DOHH2 (cell line): Measurements from ENCODE around the gene EPDR1.

Source experiments
- H3F3A ChIP-seq: fragments of 200-600 bp; sonication (generic), shearing (Covaris generic); 2 replicates; pipeline ENCODE4 v1.6.0; 2016; ENCODE audit warnings: antibody characterized with exemption, mild to moderate bottlenecking; ENCODE audit not compliant: control insufficient read depth, insufficient read depth
- H3K27ac ChIP-seq: fragments of 200-600 bp; sonication (generic); 2 replicates; pipeline ENCODE4 v1.5.1; 2014; ENCODE audit warnings: low read depth, mild to moderate bottlenecking, low read length, moderate library complexity
- H3K27me3 ChIP-seq: fragments of 200-600 bp; sonication (generic); 2 replicates; pipeline ENCODE4 v1.6.1; 2014; ENCODE audit warnings: mild to moderate bottlenecking, low read length, mixed read lengths; ENCODE audit not compliant: control insufficient read depth
- H3K36me3 ChIP-seq: fragments of 200-600 bp; sonication (generic); 2 replicates; pipeline ENCODE4 v1.6.1; 2014; ENCODE audit warnings: mild to moderate bottlenecking, low read length, moderate library complexity, mixed read lengths; ENCODE audit not compliant: control insufficient read depth
- H3K4me1 ChIP-seq: fragments of 200-600 bp; sonication (generic); 2 replicates; pipeline ENCODE4 v1.6.1; 2014; ENCODE audit warnings: mild to moderate bottlenecking, low read length, mixed read lengths; ENCODE audit not compliant: control insufficient read depth
- H3K4me2 ChIP-seq: fragments of 200-600 bp; sonication (generic); 2 replicates; pipeline ENCODE4 v1.6.0; 2014; ENCODE audit warnings: mild to moderate bottlenecking, low read length, moderate library complexity
- H3K4me3 ChIP-seq: fragments of 200-600 bp; sonication (generic); 2 replicates; pipeline ENCODE4 v1.5.1; 2014; ENCODE audit warnings: mild to moderate bottlenecking, low read length, mixed read lengths
- H3K79me2 ChIP-seq: fragments of 200-600 bp; sonication (generic); 2 replicates; pipeline ENCODE4 v1.6.1; 2014; ENCODE audit warnings: mild to moderate bottlenecking, low read length, mixed read lengths; ENCODE audit not compliant: control insufficient read depth
- H3K9me2 ChIP-seq: fragments of 200-600 bp; sonication (generic); replicated peaks from 2 replicates; pipeline ENCODE4 v1.6.1; 2014; ENCODE audit warnings: mild to moderate bottlenecking, low read length, mixed read lengths; ENCODE audit not compliant: control insufficient read depth
- H3K9me3 ChIP-seq: fragments of 200-600 bp; sonication (generic); 2 replicates; pipeline ENCODE4 v1.6.1; 2014; ENCODE audit warnings: antibody characterized with exemption, low read length, mixed read lengths; ENCODE audit not compliant: control insufficient read depth, insufficient read depth
- H4K20me1 ChIP-seq: fragments of 200-600 bp; sonication (generic); 2 replicates; pipeline ENCODE4 v1.6.0; 2014; ENCODE audit warnings: low read depth, mild to moderate bottlenecking, antibody characterized with exemption, low read length, moderate library complexity; ENCODE audit not compliant: control insufficient read depth, insufficient read depth
- EZH2phosphoT487 ChIP-seq: fragments of 200-600 bp; sonication (generic); IDR thresholded peaks from 2 replicates; pipeline ENCODE4 v1.6.1; 2017; ENCODE audit warnings: borderline replicate concordance, mild to moderate bottlenecking, antibody characterized with exemption, low read length, moderate library complexity, mixed read lengths
- TF ChIP-seq, protein P1 (sequence below): fragments of 200-600 bp; sonication (generic); IDR thresholded peaks from one replicate; pipeline ENCODE4 v1.5.1; 2014; ENCODE audit warnings: antibody characterized with exemption, mild to moderate bottlenecking, low read depth, low read length; ENCODE audit not compliant: poor library complexity, severe bottlenecking

The EPDR1 gene

GRCh38 chr7:37933018-37933566 lies 12.7 kb downstream of the EPDR1 start:
- no peaks in the 10 kb centered on the region for H4K20me1 ChIP-seq

GRCh38 chr7:37942934-37943610 lies 22.6 kb downstream of the EPDR1 start:
- TF ChIP-seq, protein P1, sequence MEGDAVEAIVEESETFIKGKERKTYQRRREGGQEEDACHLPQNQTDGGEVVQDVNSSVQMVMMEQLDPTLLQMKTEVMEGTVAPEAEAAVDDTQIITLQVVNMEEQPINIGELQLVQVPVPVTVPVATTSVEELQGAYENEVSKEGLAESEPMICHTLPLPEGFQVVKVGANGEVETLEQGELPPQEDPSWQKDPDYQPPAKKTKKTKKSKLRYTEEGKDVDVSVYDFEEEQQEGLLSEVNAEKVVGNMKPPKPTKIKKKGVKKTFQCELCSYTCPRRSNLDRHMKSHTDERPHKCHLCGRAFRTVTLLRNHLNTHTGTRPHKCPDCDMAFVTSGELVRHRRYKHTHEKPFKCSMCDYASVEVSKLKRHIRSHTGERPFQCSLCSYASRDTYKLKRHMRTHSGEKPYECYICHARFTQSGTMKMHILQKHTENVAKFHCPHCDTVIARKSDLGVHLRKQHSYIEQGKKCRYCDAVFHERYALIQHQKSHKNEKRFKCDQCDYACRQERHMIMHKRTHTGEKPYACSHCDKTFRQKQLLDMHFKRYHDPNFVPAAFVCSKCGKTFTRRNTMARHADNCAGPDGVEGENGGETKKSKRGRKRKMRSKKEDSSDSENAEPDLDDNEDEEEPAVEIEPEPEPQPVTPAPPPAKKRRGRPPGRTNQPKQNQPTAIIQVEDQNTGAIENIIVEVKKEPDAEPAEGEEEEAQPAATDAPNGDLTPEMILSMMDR, result no peak
- TF ChIP-seq EZH2phosphoT487, result no peak
- Histone ChIP-seq H3K4me3 (no peak overlapping the region), H3K4me1 (no peaks in the 10 kb centered on the region), H3K27ac (no peak overlapping the region), H4K20me1 (no peaks in the 10 kb centered on the region), H3K27me3 (no peaks in the 10 kb centered on the region), H3K9me2 (no peaks in the 10 kb centered on the region), H3K4me2 (no peak overlapping the region), H3K9me3 (no peaks in the 10 kb centered on the region), H3K79me2 (no peaks in the 10 kb centered on the region), H3K36me3 (no peaks in the 10 kb centered on the region), H3F3A (no peaks in the 10 kb centered on the region)

More at GRCh38 chr7:37933018-37933566, 12.7 kb downstream of the EPDR1 start:
- Histone ChIP-seq H3K27ac (no peak overlapping the region), H3K4me2 (no peak overlapping the region), H3K4me3 (no peak overlapping the region), H3K79me2 (no peaks in the 10 kb centered on the region), H3F3A (no peaks in the 10 kb centered on the region), H3K36me3 (no peaks in the 10 kb centered on the region), H3K9me3 (no peaks in the 10 kb centered on the region), H3K27me3 (no peaks in the 10 kb centered on the region), H3K9me2 (no peaks in the 10 kb centered on the region), H3K4me1 (no peaks in the 10 kb centered on the region)
- TF ChIP-seq, protein P1, result no peak
- TF ChIP-seq EZH2phosphoT487, result no peak

DNA sequence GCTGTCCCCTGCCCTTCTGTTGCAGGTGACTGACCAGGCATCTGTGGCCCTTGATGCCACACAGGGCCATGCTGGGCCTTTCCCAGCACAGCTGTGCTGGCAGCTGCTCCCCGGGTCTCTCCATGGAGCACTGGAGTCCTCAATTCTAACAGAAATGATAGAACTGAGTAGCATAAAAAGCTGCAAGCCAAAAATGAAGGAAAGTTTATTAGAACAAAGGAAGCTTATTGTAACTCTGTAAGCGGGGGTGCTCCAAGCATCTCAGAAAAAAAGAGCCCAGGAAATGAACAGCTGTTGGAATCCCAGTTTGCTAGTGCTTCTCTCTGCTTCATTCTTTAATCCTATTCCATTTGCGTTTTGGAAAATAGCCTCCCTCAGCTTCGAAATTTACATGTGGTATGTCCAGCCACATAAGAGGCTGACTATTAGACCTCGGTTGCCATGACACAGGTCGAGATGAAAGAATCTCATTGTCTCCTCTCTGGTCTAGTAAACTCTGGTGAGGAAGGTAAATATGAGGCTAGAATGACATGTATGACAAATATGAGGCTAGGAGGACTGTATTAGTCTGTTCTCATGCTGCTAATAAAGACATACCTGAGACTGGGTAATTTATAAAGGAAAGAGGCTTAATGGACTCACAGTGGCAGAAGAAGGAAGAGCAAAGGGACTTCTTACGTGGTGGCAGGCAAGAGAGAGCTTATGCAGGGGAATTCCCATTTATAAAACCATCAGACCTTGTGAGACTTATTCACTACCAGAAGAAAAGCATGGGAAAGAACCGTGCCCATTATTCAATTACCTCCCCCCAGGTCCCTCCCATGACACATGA lies 23.7 kb downstream of the EPDR1 start:
- Histone ChIP-seq H3K9me2 (no peaks in the 10 kb centered on the region), H3K4me1 (no peaks in the 10 kb centered on the region), H3K36me3 (no peaks in the 10 kb centered on the region), H3K79me2 (no peaks in the 10 kb centered on the region), H3K27me3 (no peaks in the 10 kb centered on the region), H3F3A (no peaks in the 10 kb centered on the region), H3K9me3 (no peaks in the 10 kb centered on the region), H3K4me2 (no peak overlapping the region), H3K4me3 (no peak overlapping the region), H3K27ac (no peak overlapping the region), H4K20me1 (no peaks in the 10 kb centered on the region)
- TF ChIP-seq, protein P1, result no peak
- TF ChIP-seq EZH2phosphoT487, result no peak
